Coronary artery (tissue), 2 donors: ENCODE data around the gene SSBP4.
A peak's percentile ranks its signal among the peaks of the same experiment; 100 is the strongest.
"Not testable (repeated sequence)": the region's sequence is repeated elsewhere in the genome, so short reads cannot be mapped to it uniquely, and the experiment has no call there.

ENCODE experiments used
- DNase-seq: peaks from one replicate; pipeline ENCODE4 v3.0.0-alpha.2; 2017; ENCODE audit warnings: low spot score
- H3K27ac ChIP-seq, 2 donors: fragments of 200-600 bp; sonication (generic); one replicate each; pipeline ENCODE4 v1.5.1; 2016 to 2019
- H3K4me3 ChIP-seq: fragments of 200-600 bp; sonication (generic); 2 replicates; pipeline ENCODE4 v1.5.1; 2016; ENCODE audit warnings: mild to moderate bottlenecking, moderate library complexity
- CTCF ChIP-seq: fragments of 200-600 bp; sonication (generic); IDR thresholded peaks from one replicate; pipeline ENCODE4 v1.5.1; 2019; ENCODE audit warnings: antibody characterized with exemption

Gene SSBP4

GRCh38 chr19:18396471-18397241 is 22.5 kb upstream of the SSBP4 start:
- no peak for TF ChIP-seq CTCF
- peak overlapping the region; percentile 64 for H3K4me3 ChIP-seq
- peak overlapping the region in 1 of 2 donors; percentile 48 for H3K27ac ChIP-seq
- DNase-seq, result no peak

GRCh38 chr19:18397242-18398202 is 21.7 kb upstream of the SSBP4 start, which contains the start of gene LRRC25:
Gene LRRC25 (minus strand): TSS chr19:18397622. CDS start chr19:18396963, 659 bp downstream.
- TF ChIP-seq CTCF, result no peak
- peak; percentile 70 for DNase-seq
- peak within 1 kb of the TSS; percentile 64 for H3K4me3 ChIP-seq
- H3K27ac ChIP-seq, result peak within 1 kb of the TSS in 1 of 2 donors; percentile 48

GRCh38 chr19:18399008-18399407 is 20.2 kb upstream of the SSBP4 start:
- DNase-seq, result no peak
- TF ChIP-seq CTCF, result no peak
- Histone ChIP-seq H3K27ac (no peak overlapping the region), H3K4me3 (no peak overlapping the region)

- TF ChIP-seq CTCF, result no peak
- H3K4me3 ChIP-seq, result no peak overlapping the region
- peak overlapping the region in 1 of 2 donors; percentile 62 for H3K27ac ChIP-seq
- peak; percentile 73 for DNase-seq
Measured at GRCh38 chr19:18401580-18402112, 17.6 kb upstream of the SSBP4 start.

- not testable (repeated sequence) for H3K4me3 ChIP-seq
- peak overlapping the region in 1 of 2 donors; percentile 37 for H3K27ac ChIP-seq
Measured at GRCh38 chr19:18402455-18403248, 16.5 kb upstream of the SSBP4 start.

GRCh38 chr19:18405754-18406153 is 13.4 kb upstream of the SSBP4 start:
- DNase-seq, H3K27ac ChIP-seq, H3K4me3 ChIP-seq: not testable (repeated sequence)

More at GRCh38 chr19:18402455-18403248, 16.5 kb upstream of the SSBP4 start:
- DNase-seq, result not testable (repeated sequence)

GRCh38 chr19:18406749-18407148 is 12.4 kb upstream of the SSBP4 start:
- H3K27ac ChIP-seq, result no peak overlapping the region
- no peak for TF ChIP-seq CTCF
- no peak for DNase-seq
- H3K4me3 ChIP-seq, result no peak overlapping the region
